GM12891 (cell line): ENCODE results near the gene HSD17B3.

Source experiments
- DNase-seq: peaks from one replicate; pipeline ENCODE4 v3.0.0; 2011; ENCODE audit warnings: low spot score; ENCODE audit not compliant: insufficient read length
- FAIRE-seq: peaks from 2 replicates; lab custom pipeline; 2011; peaks lifted over from hg19 to GRCh38; lab: Jason Lieb, UNC
- PAX5 ChIP-seq: IDR thresholded peaks from 2 replicates; pipeline ENCODE4 v1.6.1; 2011; ENCODE audit warnings: low read length, moderate library complexity, mild to moderate bottlenecking; ENCODE audit not compliant: insufficient read depth, severe bottlenecking
- POLR2A ChIP-seq: IDR thresholded peaks from 2 replicates; pipeline ENCODE4 v1.6.1; 2011; ENCODE audit warnings: low read depth, low read length, control low read depth
- POLR2AphosphoS5 ChIP-seq: IDR thresholded peaks from 2 replicates; pipeline ENCODE4 v1.6.1; 2011; ENCODE audit warnings: low read depth, low read length, control low read depth
- POU2F2 ChIP-seq: IDR thresholded peaks from 2 replicates; pipeline ENCODE4 v1.6.1; 2011; ENCODE audit warnings: low read depth, mild to moderate bottlenecking, control low read depth, low read length, moderate library complexity
- SPI1 ChIP-seq: IDR thresholded peaks from 2 replicates; pipeline ENCODE4 v1.6.1; 2011; ENCODE audit warnings: low read depth, low read length, control low read depth
- TAF1 ChIP-seq: IDR thresholded peaks from 2 replicates; pipeline ENCODE4 v1.6.1; 2011; ENCODE audit warnings: low read depth, low read length, control low read depth

Gene HSD17B3

DNA sequence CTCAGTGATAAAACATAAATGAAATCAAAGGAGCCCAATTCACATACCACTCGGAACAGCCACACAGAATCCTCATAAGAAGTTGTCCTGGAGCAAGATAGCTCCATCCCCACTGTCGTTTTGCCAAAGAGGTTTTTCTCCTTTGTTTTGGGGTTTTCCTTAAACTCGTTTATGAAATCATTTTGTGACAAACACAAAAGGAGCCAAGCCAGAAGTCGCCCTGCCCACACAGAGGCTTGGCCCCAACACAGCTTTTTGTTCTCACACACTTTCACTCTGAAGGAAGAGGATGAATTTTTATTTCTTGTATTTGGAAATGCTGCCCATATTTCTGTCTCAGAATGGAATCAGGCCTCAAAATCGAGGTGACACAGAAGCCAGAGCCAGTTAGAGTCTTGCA lies 113.4 kb downstream of the HSD17B3 start:
- TF ChIP-seq SPI1 (no peak), POLR2AphosphoS5 (no peak), POLR2A (no peak), TAF1 (no peak), POU2F2 (no peak), PAX5 (no peak)
- DNase-seq (no peak), FAIRE-seq (no peak)

DNA sequence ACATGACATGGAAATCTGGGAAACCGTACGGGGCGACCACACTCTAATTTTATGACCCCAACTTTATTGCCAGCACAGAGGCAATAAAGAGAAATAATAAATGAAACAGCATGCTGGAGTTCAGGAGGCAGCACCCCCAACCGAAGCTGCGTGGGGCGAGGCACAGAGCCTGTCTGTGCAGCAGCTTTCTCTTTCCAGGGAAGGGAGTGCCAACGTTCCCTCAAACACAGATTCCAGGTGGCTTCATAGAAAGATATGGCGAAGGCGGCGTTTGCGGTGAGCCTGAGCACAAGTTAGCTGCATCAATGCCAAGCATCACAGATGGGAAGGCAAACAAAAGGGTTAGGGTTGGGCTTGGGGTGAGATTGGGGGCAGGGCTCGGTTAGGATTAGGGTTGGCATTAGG lies 114.8 kb downstream of the HSD17B3 start:
- no peak for FAIRE-seq

DNA sequence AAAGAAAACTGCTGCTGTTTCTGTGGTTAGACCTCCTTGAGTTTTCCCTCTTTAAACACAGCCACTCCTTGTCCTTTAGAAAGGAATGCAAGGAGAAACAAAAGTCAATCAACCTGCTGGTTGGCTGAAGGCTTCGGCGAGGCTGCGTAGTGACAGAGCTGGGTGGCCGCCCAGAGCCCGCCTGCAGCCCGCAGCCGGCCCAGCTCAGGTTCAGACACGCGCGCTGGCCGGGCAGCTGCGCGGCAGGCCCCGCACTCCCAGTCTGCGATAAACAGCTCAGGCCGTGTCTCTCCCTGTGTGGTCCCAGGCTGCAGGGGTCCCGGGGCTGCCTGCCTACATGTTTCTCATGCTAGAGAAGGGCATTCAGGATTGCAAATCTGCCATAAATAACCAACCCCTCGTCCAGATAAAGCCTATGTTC lies 115.4 kb downstream of the HSD17B3 start:
- TF ChIP-seq POLR2AphosphoS5 (no peak), SPI1 (no peak), PAX5 (no peak), TAF1 (no peak), POLR2A (no peak), POU2F2 (no peak)
- DNase-seq (no peak), FAIRE-seq (no peak)

More for the DNA sequence above, 114.8 kb downstream of the HSD17B3 start:
- no peak for DNase-seq
- no peak for TF ChIP-seq TAF1
- TF ChIP-seq PAX5 = no peak
- TF ChIP-seq POU2F2 = no peak
- TF ChIP-seq POLR2AphosphoS5 = no peak
- no peak for TF ChIP-seq SPI1
- no peak for TF ChIP-seq POLR2A

- TF ChIP-seq POLR2A (no peak), PAX5 (no peak), POLR2AphosphoS5 (no peak), TAF1 (no peak), POU2F2 (no peak), SPI1 (no peak)
- FAIRE-seq = no peak
Measured at GRCh38 chr9:96185518-96186156, 116.3 kb downstream of the HSD17B3 start.

More at GRCh38 chr9:96185518-96186156, 116.3 kb downstream of the HSD17B3 start:
- DNase-seq = no peak
